HL-60 (cell line): ENCODE results near the gene DDC.

ENCODE experiments used
- DNase-seq, 2 experiments: peaks; one replicate each; pipeline ENCODE4 v3.0.0-alpha.2; 2010 to 2020; ENCODE audit warnings: low read depth in 1 of 2, low spot score in 1 of 2
- H3K27ac ChIP-seq: fragments of 250-450 bp; sonication (Bioruptor Pico); replicated peaks from 2 replicates; pipeline ENCODE4 v1.5.1; 2020; ENCODE audit warnings: mild to moderate bottlenecking, moderate library complexity
- H3K27me3 ChIP-seq: fragments of 250-450 bp; sonication (Bioruptor Pico); 2 replicates; pipeline ENCODE4 v1.5.1; 2021; ENCODE audit warnings: mild to moderate bottlenecking, moderate library complexity; ENCODE audit not compliant: insufficient read depth, poor library complexity, severe bottlenecking
- H3K4me3 ChIP-seq: replicated peaks from 2 replicates; pipeline ENCODE4 v1.5.1; 2011; ENCODE audit warnings: mild to moderate bottlenecking, control low read depth, low read length; ENCODE audit not compliant: insufficient read depth
- CTCF ChIP-seq: IDR thresholded peaks from one replicate; pipeline ENCODE4 v1.5.1; 2011; ENCODE audit warnings: low read length, control low read depth, inconsistent platforms; ENCODE audit not compliant: insufficient read depth
- GABPA ChIP-seq: IDR thresholded peaks from 2 replicates; pipeline ENCODE4 v1.6.1; 2012; ENCODE audit warnings: low read depth
- POLR2AphosphoS5 ChIP-seq: IDR thresholded peaks from 2 replicates; pipeline ENCODE4 v1.6.1; 2012; ENCODE audit warnings: low read depth
- REST ChIP-seq: IDR thresholded peaks from 2 replicates; pipeline ENCODE4 v1.6.1; 2012; ENCODE audit warnings: low read depth; ENCODE audit not compliant: insufficient replicate concordance
- SPI1 ChIP-seq: IDR thresholded peaks from 2 replicates; pipeline ENCODE4 v1.6.1; 2012; ENCODE audit warnings: low read depth, mild to moderate bottlenecking, borderline replicate concordance

The DDC gene

GRCh38 chr7:50492770-50493519 is 72.3 kb downstream of the DDC start:
- peaks cover 16% of the 10 kb centered on the region for H3K27me3 ChIP-seq
- no peak for DNase-seq
- H3K4me3 ChIP-seq: no peak overlapping the region
- H3K27ac ChIP-seq: no peak overlapping the region
- TF ChIP-seq SPI1: no peak
- no peak for TF ChIP-seq GABPA
- TF ChIP-seq POLR2AphosphoS5: no peak
- TF ChIP-seq REST: no peak
- no peak for TF ChIP-seq CTCF

GRCh38 chr7:50491943-50492342 is 73.3 kb downstream of the DDC start:
- peaks cover 10% of the 10 kb centered on the region for H3K27me3 ChIP-seq
- H3K4me3 ChIP-seq: no peak overlapping the region
- DNase-seq: no peak
- TF ChIP-seq SPI1 (no peak), GABPA (no peak), REST (no peak), CTCF (no peak), POLR2AphosphoS5 (no peak)
- H3K27ac ChIP-seq: no peak overlapping the region

- Histone ChIP-seq H3K4me3 (no peak overlapping the region), H3K27me3 (peaks cover 6% of the 10 kb centered on the region), H3K27ac (no peak overlapping the region)
- TF ChIP-seq SPI1 (no peak), REST (no peak), POLR2AphosphoS5 (no peak), GABPA (no peak), CTCF (no peak)
- DNase-seq: no peak
Measured at GRCh38 chr7:50491209-50491608, 74.0 kb downstream of the DDC start.
